Heart left ventricle (tissue), 16 donors: Measurements from ENCODE around the gene LDLRAD1. TPM values are rescaled to one million over a fixed set of nuclear protein-coding genes. Genes with fewer than 3 reads are reported as not detected.

ENCODE experiments used
- ATAC-seq, 4 donors: fragments of 200-7000 bp; cut with Tn5 transposase; one replicate each; pipeline ENCODE4 v1.9.1; 2020 to 2022; ENCODE audit warnings: moderate library complexity in 4 of 4, mild to moderate bottlenecking in 3 of 4, moderate number of reproducible peaks in 1 of 4
- DNase-seq, 5 donors: peaks; one replicate each; pipeline ENCODE4 v3.0.0-alpha.2; 2020
- H3K27ac ChIP-seq, 12 donors: fragments of 200-600 bp; sonication (generic) in 4 of 12; one replicate each; pipeline versions ENCODE4 v1.5.0 to v1.8.0; 2016 to 2022; ENCODE audit warnings: mild to moderate bottlenecking in 2 of 12
- H3K27me3 ChIP-seq, 9 donors: fragments of 200-600 bp; sonication (generic) in 2 of 9; one replicate each; pipeline versions ENCODE4 v1.5.1 to v1.8.0; 2016 to 2022; ENCODE audit warnings: mild to moderate bottlenecking in 3 of 9
- H3K36me3 ChIP-seq, 9 donors: fragments of 200-600 bp; sonication (generic) in 2 of 9; one replicate each; pipeline versions ENCODE4 v1.5.0 to v1.8.0; 2018 to 2022; ENCODE audit warnings: mild to moderate bottlenecking in 2 of 9
- H3K4me1 ChIP-seq, 12 donors: fragments of 200-600 bp; sonication (generic) in 4 of 12; one replicate each; pipeline versions ENCODE4 v1.5.0 to v1.8.0; 2016 to 2022; ENCODE audit warnings: mild to moderate bottlenecking in 3 of 12
- H3K4me3 ChIP-seq, 12 donors: fragments of 200-600 bp; sonication (generic) in 4 of 12; one replicate each; pipeline versions ENCODE4 v1.5.0 to v1.8.0; 2017 to 2022; ENCODE audit warnings: mild to moderate bottlenecking in 9 of 12, moderate library complexity in 4 of 12
- H3K9me3 ChIP-seq, 12 donors: fragments of 200-600 bp; sonication (generic) in 4 of 12; one replicate each; pipeline versions ENCODE4 v1.5.0 to v1.8.0; 2016 to 2022; ENCODE audit warnings: mild to moderate bottlenecking in 1 of 12
- CTCF ChIP-seq, 12 donors: fragments of 200-600 bp; sonication (generic) in 4 of 12; IDR thresholded peaks; one replicate each; pipeline versions ENCODE4 v1.5.0 to v1.8.0; 2018 to 2022; ENCODE audit warnings: antibody characterized with exemption in 12 of 12, mild to moderate bottlenecking in 5 of 12
- POLR2A ChIP-seq, 2 donors: fragments of 450-650 bp; IDR thresholded peaks; one replicate each; pipeline ENCODE4 v1.6.1; 2017; ENCODE audit warnings: antibody characterized with exemption in 2 of 2, mild to moderate bottlenecking in 2 of 2, moderate library complexity in 2 of 2
- WGBS, 4 donors: extraction: QIAGEN DNeasy Blood & Tissue Kit in 2 of 4; methylation state at CpG; one replicate each; pipeline versions ENCODE4 v1.1.5 to v1.1.7; 2013 to 2018; 5-methylcytosine and 5-hydroxymethylcytosine counted together
- intact Hi-C, 10 donors: fragments of 100-400 bp; cut with DNase I; formaldehyde crosslinking; loops; one replicate each; pipeline versions ENCODE4 v1.11.1 to v1.14.2; 2022
- polyA plus RNA-seq, 2 donors: library from polyadenylated mRNA; stranded (reverse); fragments of 200-250 nt; gene quantifications; one replicate each; pipeline ENCODE4 v1.2.3, GENCODE V29; 2013
- total RNA-seq, 9 donors: library from RNA; depleted of rRNA in 2 of 9; stranded (reverse); fragments of >200 nt in 2 of 9; fragmentation: NEBNext Ultra II Directional in 3 of 9; extraction: Animal tissue kit (Norgen Biotek cat#: 25700) in 3 of 9; gene quantifications; one replicate each; pipeline versions ENCODE4 v1.1.0 to v1.2.4, GENCODE V29; 2016 to 2023
- donor health status: ischemic (EF 13 %, LVEDD 7.1; RV severe dilation, severe dysfunction).
- donor health status: healthy with polysubstance abuse.
- donor health status: DM: no; HTN: yes; CAD: no.
- donor health status: DM: no; HTN: no; CAD: no.
- donor health status: ischemic (EF 25% LVEDD 6.9; RV normal size, moderate dysfunction).
- donor health status: ischemic (EF 25% LVEDD 5.7; RV mildly dilated, moderate dysfunction).
- donor health status: healthy.
- donor health status: DM: yes; HTN: yes; CAD: no.
- donor health status: ischemic (EF 35%, LVEDD 5.7; RV mildly dilated, moderate dysfunction).
- donor health status: nonischemic (EF 11% LVEDD 7.7; RV severe dilation, severe dysfunction).
- donor health status: DM: yes; HTN: yes; CAD: no.
- donor health status: PGD.
- donor health status: ischemic (EF 29% LVEDD 5.4; RV normal size, mild dysfunction).
- donor health status: nonischemic (EF 23%, LVEDD 6.1; RV moderate dilation, normal function).

Gene LDLRAD1
- total and polyA plus RNA-seq, 11 donors: not detected

GRCh38 chr1:54003249-54003646, 14.7 kb downstream of the LDLRAD1 start:
- Histone ChIP-seq H3K27me3 (peaks cover 0 to 3% (median 0%) of the 10 kb centered on the region in 9 donors), H3K4me3 (no peak overlapping the region), H3K36me3 (no peaks in the 10 kb centered on the region), H3K27ac (no peak overlapping the region), H3K9me3 (no peaks in the 10 kb centered on the region), H3K4me1 (no peaks in the 10 kb centered on the region)
- TF ChIP-seq CTCF (IDR thresholded peaks at IDR 0.05) (no peak), POLR2A (IDR thresholded peaks at IDR 0.05) (no peak)
- DNase-seq: no peak
- intact Hi-C loops: no loop called here
- 87 to 95% (median 93%) methylated on average over 12 of the region's 12 CpGs for WGBS, 4 donors
- no peak for ATAC-seq

GRCh38 chr1:54002544-54003248, 15.3 kb downstream of the LDLRAD1 start:
- ATAC-seq: no peak
- TF ChIP-seq POLR2A (IDR thresholded peaks at IDR 0.05): no peak
- no peak for TF ChIP-seq CTCF (IDR thresholded peaks at IDR 0.05)
- no peaks in the 10 kb centered on the region for H3K36me3 ChIP-seq
- intact Hi-C loops: no loop called here
- 59 to 86% (median 69%) methylated on average over 9 of the region's 9 CpGs for WGBS, 4 donors
- H3K27ac ChIP-seq: no peak overlapping the region
- no peaks in the 10 kb centered on the region for H3K4me1 ChIP-seq
- H3K27me3 ChIP-seq: no peaks in the 10 kb centered on the region
- no peak overlapping the region for H3K4me3 ChIP-seq
- no peaks in the 10 kb centered on the region for H3K9me3 ChIP-seq
- no peak for DNase-seq

- TF ChIP-seq POLR2A (IDR thresholded peaks at IDR 0.05) (no peak), CTCF (IDR thresholded peaks at IDR 0.05) (no peak)
- intact Hi-C loops: no loop called here
- Histone ChIP-seq H3K36me3 (no peaks in the 10 kb centered on the region), H3K4me1 (no peaks in the 10 kb centered on the region), H3K27me3 (no peaks in the 10 kb centered on the region), H3K9me3 (no peaks in the 10 kb centered on the region), H3K4me3 (no peak overlapping the region), H3K27ac (no peak overlapping the region)
- DNase-seq (no peak), ATAC-seq (no peak)
- WGBS, 4 donors: 58 to 80% (median 73%) methylated on average over 3 of the region's 3 CpGs
These were observed 16.4 kb downstream of the LDLRAD1 start for GRCh38 chr1:54001591-54001990.

GRCh38 chr1:53999920-54000319, 18.1 kb downstream of the LDLRAD1 start:
- no peaks in the 10 kb centered on the region for H3K4me1 ChIP-seq
- H3K36me3 ChIP-seq: no peaks in the 10 kb centered on the region
- H3K27me3 ChIP-seq: no peaks in the 10 kb centered on the region
- intact Hi-C loops: no loop called here
- H3K27ac ChIP-seq: no peak overlapping the region
- H3K4me3 ChIP-seq: no peak overlapping the region
- DNase-seq (no peak), ATAC-seq (no peak)
- H3K9me3 ChIP-seq: no peaks in the 10 kb centered on the region
- TF ChIP-seq POLR2A (IDR thresholded peaks at IDR 0.05): no peak
- no peak for TF ChIP-seq CTCF (IDR thresholded peaks at IDR 0.05)
